Activated gamma-delta T cell treated with Interleukin-2 at 50 U/mL for 16 hours (primary cell): ENCODE results near the gene OVCH2.
"Not testable (repeated sequence)": the region's sequence is repeated elsewhere in the genome, so short reads cannot be mapped to it uniquely, and the experiment has no call there.

Source experiments
- DNase-seq: peaks from one replicate; pipeline ENCODE4 v3.0.0-alpha.2; 2020

The OVCH2 gene, protein sequence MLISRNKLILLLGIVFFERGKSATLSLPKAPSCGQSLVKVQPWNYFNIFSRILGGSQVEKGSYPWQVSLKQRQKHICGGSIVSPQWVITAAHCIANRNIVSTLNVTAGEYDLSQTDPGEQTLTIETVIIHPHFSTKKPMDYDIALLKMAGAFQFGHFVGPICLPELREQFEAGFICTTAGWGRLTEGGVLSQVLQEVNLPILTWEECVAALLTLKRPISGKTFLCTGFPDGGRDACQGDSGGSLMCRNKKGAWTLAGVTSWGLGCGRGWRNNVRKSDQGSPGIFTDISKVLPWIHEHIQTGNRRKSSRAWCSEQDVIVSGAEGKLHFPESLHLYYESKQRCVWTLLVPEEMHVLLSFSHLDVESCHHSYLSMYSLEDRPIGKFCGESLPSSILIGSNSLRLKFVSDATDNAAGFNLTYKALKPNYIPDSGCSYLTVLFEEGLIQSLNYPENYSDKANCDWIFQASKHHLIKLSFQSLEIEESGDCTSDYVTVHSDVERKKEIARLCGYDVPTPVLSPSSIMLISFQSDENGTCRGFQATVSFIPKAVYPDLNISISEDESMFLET

DNA sequence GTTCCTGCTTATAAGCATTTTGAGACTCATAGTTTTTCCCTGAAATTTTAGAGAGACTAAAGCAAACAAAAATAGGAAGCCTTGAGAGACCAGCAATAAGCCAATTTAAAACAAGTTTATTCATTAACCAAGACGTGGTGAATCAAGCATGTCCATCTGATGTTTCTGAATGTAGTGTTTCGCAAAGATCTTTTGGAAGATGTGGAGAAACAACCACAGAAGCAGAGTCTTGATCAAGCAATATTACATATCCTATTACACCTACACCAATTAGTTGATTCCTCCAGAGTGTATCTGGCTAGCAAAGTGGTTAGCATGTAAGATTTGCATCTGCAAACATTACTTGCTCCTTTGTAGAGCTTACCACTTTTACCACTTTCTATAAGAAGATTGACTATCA is at the start of gene OVCH2:
Gene OVCH2, minus strand, starts transcription at position 101 of the 400 bp plus-strand sequence. Its CDS starts 83 bp downstream, at position 18.
- no peak for DNase-seq

- DNase-seq: no peak
Observed at GRCh38 chr11:7749456-7749855, 43.2 kb upstream of the OVCH2 start.

- not testable (repeated sequence) for DNase-seq
Observed at GRCh38 chr11:7734767-7735166, 28.5 kb upstream of the OVCH2 start.

GRCh38 chr11:7714786-7715185 is 8.5 kb upstream of the OVCH2 start:
- no peak for DNase-seq

DNA sequence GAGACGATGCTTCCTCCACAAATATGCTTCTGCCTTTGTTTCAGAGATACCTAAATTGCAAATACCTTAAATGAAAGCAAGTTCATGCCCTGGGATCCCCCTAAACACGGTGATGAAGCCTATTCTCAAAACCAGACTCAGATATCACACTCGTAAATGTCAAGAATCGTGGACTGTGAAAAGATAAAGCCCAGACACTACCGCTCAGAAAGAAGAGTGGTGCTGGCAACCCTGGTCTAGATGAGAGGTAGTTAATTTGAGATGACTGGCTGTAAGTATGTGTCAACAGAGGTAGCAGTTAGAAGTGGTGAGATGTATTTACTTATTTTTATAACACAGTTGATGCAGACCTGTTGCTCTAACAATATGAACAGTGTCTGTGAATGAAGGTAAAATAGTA is 2.5 kb downstream of the OVCH2 start:
- DNase-seq: no peak

- DNase-seq: no peak
Observed at GRCh38 chr11:7696424-7696823, 9.9 kb downstream of the OVCH2 start.

GRCh38 chr11:7694235-7694634 is 12.0 kb downstream of the OVCH2 start:
- DNase-seq: no peak

GRCh38 chr11:7692426-7692825 is 13.9 kb downstream of the OVCH2 start:
- DNase-seq: no peak

DNA sequence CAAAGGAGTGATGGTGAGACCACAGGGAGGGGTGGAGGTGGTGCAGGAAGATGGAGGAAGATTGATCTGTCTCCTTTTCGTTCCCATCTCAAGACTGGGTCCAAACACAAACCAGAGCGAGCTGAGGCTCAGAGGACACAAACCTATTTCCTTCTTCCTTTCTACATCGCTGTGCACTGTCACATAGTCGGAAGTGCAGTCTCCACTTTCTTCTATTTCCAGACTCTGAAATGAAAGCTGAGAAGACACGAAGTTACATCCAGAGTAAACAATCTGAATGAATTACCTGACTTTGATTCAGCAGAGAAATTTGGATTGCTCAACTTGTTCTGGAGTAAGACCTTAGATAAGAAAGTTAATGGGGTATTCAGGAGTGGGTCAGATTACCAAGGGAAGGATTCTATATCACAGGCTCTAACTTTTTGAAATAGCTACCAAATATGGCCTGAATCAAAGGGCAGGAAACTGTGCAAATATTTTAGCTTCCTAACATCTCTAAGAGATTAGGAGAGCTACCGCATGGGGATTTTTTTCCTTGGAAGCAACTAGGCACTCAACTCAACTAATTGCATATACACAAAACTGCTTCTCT is 14.4 kb downstream of the OVCH2 start:
- DNase-seq: no peak

GRCh38 chr11:7690648-7691047 is 15.6 kb downstream of the OVCH2 start:
- DNase-seq: no peak

DNA sequence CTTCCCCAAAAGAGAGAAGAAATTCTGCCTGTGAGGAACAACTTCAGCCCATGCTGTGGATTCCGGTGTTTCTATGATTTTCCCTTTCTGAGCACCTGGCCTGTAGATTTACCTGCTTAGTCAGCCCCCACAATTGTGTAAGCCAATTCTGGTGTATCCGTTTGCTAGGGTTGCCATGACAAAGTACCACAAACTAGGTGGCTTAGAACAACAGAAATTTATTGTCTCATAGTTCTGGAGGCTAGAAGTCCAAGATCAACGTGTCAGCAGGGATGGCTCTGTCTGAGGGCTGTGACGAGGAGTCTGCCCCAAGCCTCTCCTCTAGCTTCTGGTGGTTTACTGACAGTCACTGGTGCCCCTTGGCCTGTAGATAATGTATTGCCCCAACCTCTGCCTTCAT is 17.0 kb downstream of the OVCH2 start:
- DNase-seq: no peak

DNA sequence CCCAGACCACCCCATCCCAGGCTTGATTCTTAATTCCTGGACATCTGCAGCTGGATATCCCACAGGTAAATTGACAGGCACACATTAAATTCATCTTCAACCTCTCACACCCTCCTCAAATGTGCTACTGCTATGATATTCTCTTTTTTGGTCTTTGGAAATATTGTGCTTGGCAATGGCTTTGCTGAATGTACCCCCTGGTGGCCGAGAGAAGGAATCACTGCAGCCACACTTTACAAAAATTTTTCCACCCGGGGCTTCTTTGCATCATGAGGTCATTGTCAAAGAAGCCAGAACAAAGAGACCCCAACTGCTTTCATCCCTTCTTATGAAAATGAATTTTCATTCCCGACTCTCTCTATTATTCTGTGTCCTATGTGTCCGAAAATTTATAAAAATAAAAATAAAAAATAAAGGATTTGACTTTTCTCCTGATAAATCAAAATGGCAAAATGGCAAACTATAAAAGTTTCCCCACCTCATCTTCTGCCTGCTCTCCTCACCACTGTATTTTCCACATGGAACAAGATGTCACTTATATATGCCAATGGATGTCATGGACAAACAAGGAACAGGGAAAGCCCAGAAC is 17.9 kb downstream of the OVCH2 start:
- DNase-seq: no peak

GRCh38 chr11:7687386-7687785 is 18.9 kb downstream of the OVCH2 start:
- DNase-seq: no peak

GRCh38 chr11:7686761-7687160 is 19.5 kb downstream of the OVCH2 start:
- DNase-seq: no peak

DNA sequence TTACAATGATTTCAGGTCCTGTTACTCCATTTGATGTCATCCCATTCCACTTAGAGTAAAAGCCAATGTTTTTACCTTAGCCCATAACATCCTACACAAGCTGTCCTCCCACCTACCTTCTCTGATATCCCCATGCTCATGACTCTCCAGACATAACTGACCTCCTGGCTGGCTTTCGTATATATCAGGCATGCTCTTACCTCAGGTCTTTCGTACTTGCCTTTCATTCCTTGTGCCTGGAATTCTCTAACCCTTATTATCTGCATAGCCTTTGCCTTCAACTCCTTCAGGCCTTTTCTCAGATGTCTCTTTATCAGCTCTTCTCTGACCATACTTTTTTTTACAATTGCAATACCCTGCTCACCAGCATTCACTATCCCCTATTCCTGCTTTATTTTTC is 22.7 kb downstream of the OVCH2 start:
- no peak for DNase-seq

DNA sequence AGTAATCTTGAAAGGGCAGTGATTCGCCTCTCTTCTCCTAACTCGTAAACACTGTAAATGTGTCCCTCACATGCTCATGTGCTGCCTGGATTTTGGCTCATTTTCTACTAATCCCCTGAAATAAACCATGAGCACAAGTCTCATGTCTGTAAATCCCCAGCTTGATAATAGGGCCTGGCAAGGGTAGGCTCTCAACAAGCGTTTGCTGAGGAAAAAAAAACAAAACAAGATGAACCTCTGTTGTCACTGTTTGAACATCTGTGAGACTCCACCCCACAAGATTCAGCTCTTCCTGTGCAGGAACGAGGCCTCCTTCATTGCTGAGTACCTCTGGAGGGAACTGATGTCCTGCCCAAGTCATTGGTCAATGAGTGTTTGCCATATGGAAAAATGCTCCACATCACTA is 28.5 kb downstream of the OVCH2 start:
- no peak for DNase-seq

DNA sequence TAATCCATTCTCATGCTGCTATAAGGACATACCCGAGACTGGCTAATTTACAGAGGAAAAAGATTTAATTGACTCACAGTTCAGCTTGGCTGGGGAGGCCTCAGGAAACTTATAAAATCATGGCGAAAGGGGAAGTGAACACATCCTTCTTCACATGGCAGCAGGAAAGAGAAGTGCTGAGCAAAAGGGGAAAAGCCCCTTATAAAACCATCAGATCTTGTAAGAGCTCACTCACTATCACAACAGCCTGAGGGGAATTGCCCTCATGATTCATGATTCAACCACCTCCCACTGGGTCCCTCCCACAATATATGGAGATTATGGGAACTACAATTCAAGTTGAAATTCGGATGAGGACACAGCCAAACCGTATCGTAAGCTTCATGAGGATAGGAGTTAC is 29.2 kb downstream of the OVCH2 start:
- no peak for DNase-seq

DNA sequence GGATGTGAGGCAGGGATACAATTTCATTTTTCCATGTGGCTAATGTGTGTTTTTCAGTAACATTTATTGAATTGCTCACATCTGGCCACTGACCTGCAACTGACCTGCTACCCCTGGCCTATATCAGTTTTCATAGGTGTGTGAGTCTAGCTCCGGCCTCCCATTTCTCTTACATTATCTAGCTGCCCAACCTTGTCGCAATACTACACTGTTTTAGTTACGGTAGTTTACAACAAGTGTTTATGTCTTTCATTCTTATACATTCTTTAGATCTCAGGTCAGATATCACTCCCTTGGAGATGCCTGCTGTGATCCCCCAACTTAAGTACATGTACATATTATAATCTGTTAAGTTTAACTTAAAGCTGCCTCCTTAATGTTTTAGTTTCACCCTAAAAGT is 30.6 kb downstream of the OVCH2 start:
- DNase-seq: no peak

- no peak for DNase-seq
Observed at GRCh38 chr11:7673724-7674434, 32.4 kb downstream of the OVCH2 start.

DNA sequence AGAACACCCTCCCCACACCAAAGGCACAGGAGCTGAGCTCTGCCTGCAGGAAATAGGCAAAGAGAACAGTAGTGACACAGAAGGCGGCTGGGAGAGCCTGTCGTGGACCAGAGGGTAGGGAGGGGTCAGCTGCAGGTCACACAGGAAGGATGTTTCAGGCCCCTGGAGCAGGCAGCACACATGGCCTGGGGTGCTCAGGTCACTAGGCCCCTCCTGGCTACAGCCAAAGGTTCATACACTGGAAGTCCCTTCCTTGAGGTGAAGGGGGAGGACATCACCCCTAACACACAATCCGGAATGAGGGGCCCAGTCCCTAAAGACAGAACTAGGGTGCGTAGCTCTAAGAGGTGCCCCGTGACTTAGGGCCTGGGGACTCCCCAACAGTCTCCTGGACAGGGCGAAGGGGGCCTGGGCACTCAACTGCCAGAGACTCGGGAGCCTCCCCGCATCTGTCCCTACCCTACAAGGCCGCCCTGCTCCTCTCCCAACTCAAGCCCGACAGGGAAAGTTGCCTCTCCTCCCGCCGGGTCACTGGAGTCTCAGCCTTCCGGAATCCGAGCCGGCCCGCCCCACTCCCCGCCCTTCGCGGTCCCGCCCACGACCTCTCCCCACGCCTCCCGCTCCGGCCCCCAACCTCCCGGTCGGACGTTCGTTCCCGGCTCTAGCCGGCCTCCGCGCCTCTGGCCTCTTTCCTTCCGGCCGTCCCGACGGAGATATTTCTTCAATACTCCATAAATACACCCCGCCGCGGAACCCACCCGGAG is 33.1 kb downstream of the OVCH2 start, which contains the start of gene CYB5R2:
Gene CYB5R2, minus strand, starts transcription at position 541 of the 764 bp plus-strand sequence. CDS start 675 bp downstream, outside the sequence.
- no peak for DNase-seq

DNA sequence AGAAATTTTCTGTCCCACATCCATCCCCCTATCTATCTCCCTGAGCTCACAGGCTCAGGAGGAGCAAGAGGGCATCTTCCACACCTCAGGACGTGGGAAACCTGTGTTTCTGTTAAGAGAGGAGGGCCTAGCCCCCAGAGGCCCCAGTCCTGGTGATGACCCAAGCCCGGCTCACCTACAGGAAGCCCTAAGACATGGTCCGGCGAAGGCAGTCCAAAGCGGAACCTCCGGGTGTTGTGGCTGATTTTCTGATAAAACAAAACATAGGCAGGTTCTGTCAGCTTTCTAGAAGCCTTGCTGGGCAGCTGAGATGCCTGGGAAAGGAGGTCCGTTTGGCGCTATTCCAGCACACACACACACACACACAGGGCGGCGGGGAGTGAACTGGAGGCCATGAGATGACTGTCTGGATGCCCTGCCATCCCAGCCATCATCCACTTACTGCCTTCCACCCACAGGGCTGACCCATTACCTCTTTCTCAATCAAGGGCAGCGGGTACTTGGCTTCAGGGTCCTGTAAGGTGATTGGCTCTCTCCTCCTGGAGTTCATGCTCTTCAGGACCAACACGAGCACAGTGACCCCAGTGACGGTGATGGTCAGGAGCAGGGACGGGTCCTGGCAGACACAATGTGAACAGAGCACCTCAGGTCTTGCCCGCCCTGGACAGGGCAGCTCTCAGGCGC is 33.9 kb downstream of the OVCH2 start:
- no peak for DNase-seq
